ENCODE measurements around the gene COL6A5.
"Not testable (repeated sequence)": the region's sequence is repeated elsewhere in the genome, so short reads cannot be mapped to it uniquely, and the experiment has no call there.

DNA sequence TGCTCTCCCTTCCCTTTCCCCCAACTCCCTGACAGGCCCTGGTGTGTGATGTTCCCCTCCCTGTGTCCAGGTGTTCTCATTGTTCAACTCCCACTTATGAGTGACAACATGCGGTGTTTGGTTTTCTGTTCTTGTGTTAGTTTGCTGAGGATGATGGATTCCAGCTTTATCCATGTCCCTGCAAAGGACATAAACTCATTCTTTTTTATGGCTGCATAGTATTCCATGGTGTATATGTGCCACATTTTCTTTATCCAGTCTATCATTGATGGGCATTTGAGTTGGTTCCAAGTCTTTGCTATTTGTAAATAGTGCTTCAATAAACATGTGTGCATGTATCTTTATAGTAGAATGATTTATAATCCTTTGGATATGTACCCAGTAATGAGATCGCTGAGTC lies 2.8 kb downstream of the COL6A5 start:
- TF ChIP-seq HCFC1 (IDR thresholded peaks at IDR 0.05; ENCODE audit: low read depth, low read length); ETV6 (CRISPR knock-in tag; conservative IDR thresholded peaks at IDR 0.05); JUND (CRISPR knock-in tag; IDR thresholded peaks at IDR 0.05); CC2D1A (CRISPR knock-in tag; IDR thresholded peaks at IDR 0.05); ARID2 (CRISPR knock-in tag; IDR thresholded peaks at IDR 0.05; ENCODE audit: borderline replicate concordance): not testable (repeated sequence)
- TF ChIP-seq, protein P1, sequence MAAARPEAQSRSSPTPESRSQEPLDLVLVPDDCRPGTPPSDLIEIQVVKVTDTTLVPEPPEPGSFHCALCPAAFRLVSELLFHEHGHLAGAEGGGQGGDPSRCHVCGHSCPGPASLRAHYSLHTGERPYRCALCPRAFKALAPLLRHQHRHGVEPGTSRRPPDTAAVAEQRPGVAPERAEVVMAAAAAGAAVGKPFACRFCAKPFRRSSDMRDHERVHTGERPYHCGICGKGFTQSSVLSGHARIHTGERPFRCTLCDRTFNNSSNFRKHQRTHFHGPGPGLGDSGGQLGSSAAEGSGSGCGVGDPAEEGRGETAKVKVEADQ (CRISPR knock-in tag; IDR thresholded peaks at IDR 0.05; ENCODE audit: borderline replicate concordance): not testable (repeated sequence)
- TF ChIP-seq, protein P2, sequence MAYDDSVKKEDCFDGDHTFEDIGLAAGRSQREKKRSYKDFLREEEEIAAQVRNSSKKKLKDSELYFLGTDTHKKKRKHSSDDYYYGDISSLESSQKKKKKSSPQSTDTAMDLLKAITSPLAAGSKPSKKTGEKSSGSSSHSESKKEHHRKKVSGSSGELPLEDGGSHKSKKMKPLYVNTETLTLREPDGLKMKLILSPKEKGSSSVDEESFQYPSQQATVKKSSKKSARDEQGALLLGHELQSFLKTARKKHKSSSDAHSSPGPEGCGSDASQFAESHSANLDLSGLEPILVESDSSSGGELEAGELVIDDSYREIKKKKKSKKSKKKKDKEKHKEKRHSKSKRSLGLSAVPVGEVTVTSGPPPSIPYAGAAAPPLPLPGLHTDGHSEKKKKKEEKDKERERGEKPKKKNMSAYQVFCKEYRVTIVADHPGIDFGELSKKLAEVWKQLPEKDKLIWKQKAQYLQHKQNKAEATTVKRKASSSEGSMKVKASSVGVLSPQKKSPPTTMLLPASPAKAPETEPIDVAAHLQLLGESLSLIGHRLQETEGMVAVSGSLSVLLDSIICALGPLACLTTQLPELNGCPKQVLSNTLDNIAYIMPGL (CRISPR knock-in tag; IDR thresholded peaks at IDR 0.05; ENCODE audit: borderline replicate concordance in 1 of 2, low read depth in 1 of 2): not testable (repeated sequence)
